OCI-LY7 (cell line): ENCODE data around the gene ACADM. TPM values are rescaled to one million over a fixed set of nuclear protein-coding genes. Genes with fewer than 3 reads are reported as not detected.
A peak's percentile ranks its signal among the peaks of the same experiment; 100 is the strongest.
"Not testable (repeated sequence)": the region's sequence is repeated elsewhere in the genome, so short reads cannot be mapped to it uniquely, and the experiment has no call there.

Experiments used
- BruUV-seq: library from RNA; stranded (reverse); fragments of 400-500 nt; replicated peaks from 2 replicates; lab custom pipeline; 2021; lab: Mats Ljungman, UMichigan
- CTCF ChIA-PET: fragments of 300-600 bp; sonication (Branson Sonifier 250); formaldehyde crosslinking; loops from one replicate; lab custom pipeline; 2022; ENCODE audit warnings: antibody characterized with exemption; ENCODE audit not compliant: unreplicated experiment; lab: Charles Lee
- POLR2A ChIA-PET: fragments of 300-600 bp; sonication (Branson Sonifier 250); formaldehyde crosslinking; loops from one replicate; lab custom pipeline; 2022; ENCODE audit warnings: antibody characterized with exemption; lab: Charles Lee
- DNase-seq: peaks from one replicate; pipeline ENCODE4 v3.0.0-alpha.2; 2015; ENCODE audit warnings: low spot score
- H2AFZ ChIP-seq: fragments of 200-600 bp; sonication (generic), shearing (Covaris generic); 2 replicates; pipeline ENCODE4 v1.6.1; 2014; ENCODE audit warnings: mild to moderate bottlenecking, antibody characterized with exemption, low read length, moderate library complexity
- H3K27ac ChIP-seq: fragments of 200-600 bp; sonication (generic); 2 replicates; pipeline ENCODE4 v1.5.1; 2014; ENCODE audit warnings: mixed run types, low read depth, mild to moderate bottlenecking, moderate library complexity, low read length, inconsistent platforms; ENCODE audit not compliant: poor library complexity, severe bottlenecking
- H3K36me3 ChIP-seq: fragments of 200-600 bp; sonication (generic); 2 replicates; pipeline ENCODE4 v1.6.1; 2014; ENCODE audit warnings: mild to moderate bottlenecking, antibody characterized with exemption, low read length, moderate library complexity, mixed read lengths; ENCODE audit not compliant: insufficient read depth
- H3K4me1 ChIP-seq: fragments of 200-600 bp; sonication (generic); 2 replicates; pipeline ENCODE4 v1.5.1; 2014; ENCODE audit warnings: mild to moderate bottlenecking, low read length; ENCODE audit not compliant: insufficient read depth, poor library complexity, severe bottlenecking
- H3K4me2 ChIP-seq: fragments of 200-600 bp; sonication (generic); 2 replicates; pipeline ENCODE4 v1.6.1; 2014; ENCODE audit warnings: mild to moderate bottlenecking, low read length
- H3K4me3 ChIP-seq: fragments of 200-600 bp; sonication (generic); 2 replicates; pipeline ENCODE4 v1.5.1; 2014; ENCODE audit warnings: mild to moderate bottlenecking, low read depth, low read length; ENCODE audit not compliant: poor library complexity, severe bottlenecking
- H3K79me2 ChIP-seq: fragments of 200-600 bp; sonication (generic); 2 replicates; pipeline ENCODE4 v1.6.1; 2016; ENCODE audit warnings: low read depth, mild to moderate bottlenecking, low read length, moderate library complexity, mixed read lengths; ENCODE audit not compliant: insufficient read depth
- H3K9me2 ChIP-seq: fragments of 200-600 bp; sonication (generic); 2 replicates; pipeline ENCODE4 v1.6.1; 2016; ENCODE audit warnings: mild to moderate bottlenecking, low read length, mixed read lengths; ENCODE audit not compliant: insufficient read depth
- H3K9me3 ChIP-seq: fragments of 200-600 bp; sonication (generic); 2 replicates; pipeline ENCODE4 v1.6.1; 2014; ENCODE audit warnings: mild to moderate bottlenecking, mixed run types, low read length, mixed read lengths
- H4K20me1 ChIP-seq: fragments of 200-600 bp; sonication (generic); 2 replicates; pipeline ENCODE4 v1.6.1; 2014; ENCODE audit warnings: mild to moderate bottlenecking, antibody characterized with exemption, low read length, moderate library complexity, mixed read lengths; ENCODE audit not compliant: insufficient read depth
- EZH2phosphoT487 ChIP-seq: fragments of 200-600 bp; sonication (generic); IDR thresholded peaks from 2 replicates; pipeline ENCODE4 v1.6.1; 2018; ENCODE audit warnings: low read depth, borderline replicate concordance, mild to moderate bottlenecking, mixed run types, antibody characterized with exemption, low read length, moderate library complexity, mixed read lengths
- intact Hi-C: fragments of 100-400 bp; cut with micrococcal nuclease; formaldehyde crosslinking; loops from one replicate; pipeline ENCODE4 v1.10.0; 2022; ENCODE audit not compliant: unreplicated experiment
- total RNA-seq, 2 experiments: library from RNA; depleted of rRNA in 1 of 2; stranded (reverse); fragments of >200 nt in 1 of 2; shearing (Covaris generic) in 1 of 2; gene quantifications; 2 replicates each; pipeline ENCODE4 v1.2.3, GENCODE V29; 2014 to 2022
- TF ChIP-seq, protein P1 (sequence below): fragments of 200-600 bp; sonication (generic); conservative IDR thresholded peaks from 2 replicates; pipeline ENCODE4 v1.5.1; 2014; ENCODE audit warnings: mild to moderate bottlenecking, antibody characterized with exemption, low read length, moderate library complexity, mixed read lengths

ACADM gene
- total RNA-seq, 2 experiments from 2014 or later, result 137 to 248 TPM

- peaks cover 22% of the 10 kb centered on the region for H4K20me1 ChIP-seq
- BruUV-seq, result not testable (repeated sequence)
These were observed 59.4 kb downstream of the ACADM start for GRCh38 chr1:75783920-75784319.

GRCh38 chr1:75785320-75785982, 60.9 kb downstream of the ACADM start:
- Histone ChIP-seq H3K9me2 (no peaks in the 10 kb centered on the region), H4K20me1 (peaks cover 37% of the 10 kb centered on the region), H3K27ac (peak overlapping the region; percentile 94), H3K4me1 (peaks cover 34% of the 10 kb centered on the region), H3K4me2 (peak overlapping the region; percentile 100), H3K9me3 (no peaks in the 10 kb centered on the region), H3K36me3 (peaks cover 44% of the 10 kb centered on the region), H3K4me3 (peak overlapping the region; percentile 93), H2AFZ (no peak overlapping the region; the same call in 1 of the 2 replicates), H3K79me2 (peaks cover 59% of the 10 kb centered on the region)
- TF ChIP-seq EZH2phosphoT487, result no peak
- TF ChIP-seq, protein P1, sequence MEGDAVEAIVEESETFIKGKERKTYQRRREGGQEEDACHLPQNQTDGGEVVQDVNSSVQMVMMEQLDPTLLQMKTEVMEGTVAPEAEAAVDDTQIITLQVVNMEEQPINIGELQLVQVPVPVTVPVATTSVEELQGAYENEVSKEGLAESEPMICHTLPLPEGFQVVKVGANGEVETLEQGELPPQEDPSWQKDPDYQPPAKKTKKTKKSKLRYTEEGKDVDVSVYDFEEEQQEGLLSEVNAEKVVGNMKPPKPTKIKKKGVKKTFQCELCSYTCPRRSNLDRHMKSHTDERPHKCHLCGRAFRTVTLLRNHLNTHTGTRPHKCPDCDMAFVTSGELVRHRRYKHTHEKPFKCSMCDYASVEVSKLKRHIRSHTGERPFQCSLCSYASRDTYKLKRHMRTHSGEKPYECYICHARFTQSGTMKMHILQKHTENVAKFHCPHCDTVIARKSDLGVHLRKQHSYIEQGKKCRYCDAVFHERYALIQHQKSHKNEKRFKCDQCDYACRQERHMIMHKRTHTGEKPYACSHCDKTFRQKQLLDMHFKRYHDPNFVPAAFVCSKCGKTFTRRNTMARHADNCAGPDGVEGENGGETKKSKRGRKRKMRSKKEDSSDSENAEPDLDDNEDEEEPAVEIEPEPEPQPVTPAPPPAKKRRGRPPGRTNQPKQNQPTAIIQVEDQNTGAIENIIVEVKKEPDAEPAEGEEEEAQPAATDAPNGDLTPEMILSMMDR, result no peak
- intact Hi-C loops, result loop anchor here (5.0 kb wide), 1 partner anchor 507 kb away; no protein-coding TSS in a partner anchor
- CTCF ChIA-PET, result interaction anchor here (0.5 kb wide), 1 partner anchor 14 kb away, joined by 3 read pairs; no protein-coding TSS in a partner anchor
- TSS peak; percentile 95 for BruUV-seq
- POLR2A ChIA-PET, result interaction anchor here (0.6 to 4.8 kb wide), 14 partner anchors 9 to 647 kb away, joined by 3 to 74 read pairs (median 4); partner anchors contain the start of genes ACADM and MSH4
- DNase-seq, result no peak

More at GRCh38 chr1:75783920-75784319, 59.4 kb downstream of the ACADM start:
- CTCF ChIA-PET, DNase-seq, intact Hi-C loops, H3K9me3 ChIP-seq, H3K9me2 ChIP-seq: not testable (repeated sequence)
- H3K4me3 ChIP-seq, result peak overlapping the region; percentile 93
- peaks cover 44% of the 10 kb centered on the region for H3K79me2 ChIP-seq
- H3K4me1 ChIP-seq, result peaks cover 18% of the 10 kb centered on the region
- H3K36me3 ChIP-seq, result peaks cover 28% of the 10 kb centered on the region
- POLR2A ChIA-PET, result interaction anchor here (0.6 to 4.8 kb wide), 4 partner anchors 11 to 58 kb away, joined by 3 to 74 read pairs (median 17); partner anchors contain the start of gene ACADM
- peak overlapping the region; percentile 24; the same call in 1 of the 2 replicates for H2AFZ ChIP-seq
- peak overlapping the region; percentile 94 for H3K27ac ChIP-seq
- peak overlapping the region; percentile 100 for H3K4me2 ChIP-seq

GRCh38 chr1:75785983-75786853, 61.7 kb downstream of the ACADM start, which contains the start of gene RABGGTB:
Gene RABGGTB (plus strand): TSS chr1:75786256. CDS start chr1:75786272, 16 bp downstream.
- Histone ChIP-seq H3K27ac (peak within 1 kb of the TSS; percentile 94), H3K9me2 (no peaks in the 10 kb centered on the region), H3K36me3 (peaks cover 51% of the 10 kb centered on the region), H3K79me2 (peaks cover 66% of the 10 kb centered on the region), H3K9me3 (no peaks in the 10 kb centered on the region), H3K4me1 (peaks cover 41% of the 10 kb centered on the region), H2AFZ (no peak within 1 kb of the TSS; the same call in 1 of the 2 replicates), H3K4me3 (peak within 1 kb of the TSS; percentile 93), H4K20me1 (peaks cover 45% of the 10 kb centered on the region), H3K4me2 (peak within 1 kb of the TSS; percentile 100)
- BruUV-seq, result TSS peak; percentile 79
- peak; percentile 98 for DNase-seq
- ChIA-PET POLR2A (interaction anchor here (0.7 to 4.8 kb wide), 13 partner anchors 9 to 468 kb away, joined by 3 to 74 read pairs (median 5); partner anchors contain the start of genes ACADM and MSH4), CTCF (no interaction called here)
- TF ChIP-seq EZH2phosphoT487, result no peak
- TF ChIP-seq, protein P1, result no peak
- intact Hi-C loops, result loop anchor here (1.0 to 5.0 kb wide), 2 partner anchors 62 to 506 kb away; partner anchors contain the start of gene ACADM
